ENCODE results near the gene MAB21L4.

The MAB21L4 gene

GRCh38 chr2:240896394-240896793 lies 438 bp upstream of the MAB21L4 start:
- Histone ChIP-seq H4K91ac (ENCODE audit: low read length) (no peak overlapping the region), H4K8ac (ENCODE audit: low read length) (no peak overlapping the region), H2AFZ (ENCODE audit: low read depth, low read length) (no peak overlapping the region), H2AK5ac (ENCODE audit: low read length, severe bottlenecking) (no peak overlapping the region), H3K4me3 (ENCODE audit: insufficient read depth in 1 of 2, low read depth in 1 of 2, low read length in 2 of 2) (no peak overlapping the region), H2BK120ac (ENCODE audit: low read depth, low read length) (no peak overlapping the region), H2BK12ac (ENCODE audit: low read length in 2 of 2) (no peak overlapping the region), H3K14ac (ENCODE audit: low read length in 2 of 2) (no peak overlapping the region), H3K4me1 (ENCODE audit: control insufficient read depth, insufficient read depth, low read depth, low read length) (peaks cover 17% of the 10 kb centered on the region), H3K27ac (ENCODE audit: low read length, poor library complexity, severe bottlenecking) (no peak overlapping the region), H3K4ac (ENCODE audit: low read depth in 1 of 2, low read length in 2 of 2) (no peak overlapping the region), H3K36me3 (ENCODE audit: control insufficient read depth in 1 of 2, insufficient read depth in 2 of 2, low read depth in 1 of 2, low read length in 2 of 2) (no peaks in the 10 kb centered on the region), H3K18ac (ENCODE audit: low read depth in 1 of 2, low read length in 2 of 2) (no peak overlapping the region), H3K9me3 (ENCODE audit: control insufficient read depth, low read length) (peaks cover 7% of the 10 kb centered on the region), H2BK5ac (ENCODE audit: low read depth, low read length, poor library complexity, severe bottlenecking) (no peak overlapping the region), H2BK15ac (ENCODE audit: low read depth, poor library complexity, severe bottlenecking) (no peak overlapping the region), H3K4me2 (ENCODE audit: low read length, poor library complexity, severe bottlenecking) (no peak overlapping the region), H3K23ac (ENCODE audit: low read length in 2 of 2) (no peak overlapping the region), H3K79me1 (replicated peaks; ENCODE audit: low read length, poor library complexity, severe bottlenecking) (no peaks in the 10 kb centered on the region), H3K27me3 (ENCODE audit: control insufficient read depth in 1 of 2, insufficient read depth in 1 of 2, low read length in 2 of 2) (peaks cover 0 to 10% of the 10 kb centered on the region in 2 experiments), H3K9ac (ENCODE audit: low read length) (no peak overlapping the region)
- 68% methylated on average over 6 of the region's 7 CpGs for WGBS
- no peak for DNase-seq

GRCh38 chr2:240894836-240895558 lies 959 bp downstream of the MAB21L4 start:
- Histone ChIP-seq H3K23ac (ENCODE audit: low read length in 2 of 2) (no peak overlapping the region), H3K27ac (ENCODE audit: low read length, poor library complexity, severe bottlenecking) (no peak overlapping the region), H3K27me3 (ENCODE audit: control insufficient read depth in 1 of 2, insufficient read depth in 1 of 2, low read length in 2 of 2) (peaks cover 0 to 13% of the 10 kb centered on the region in 2 experiments), H3K9ac (ENCODE audit: low read length) (no peak overlapping the region), H3K4me2 (ENCODE audit: low read length, poor library complexity, severe bottlenecking) (no peak overlapping the region), H3K14ac (ENCODE audit: low read length in 2 of 2) (no peak overlapping the region), H3K79me1 (replicated peaks; ENCODE audit: low read length, poor library complexity, severe bottlenecking) (no peaks in the 10 kb centered on the region), H4K8ac (ENCODE audit: low read length) (no peak overlapping the region), H3K36me3 (ENCODE audit: control insufficient read depth in 1 of 2, insufficient read depth in 2 of 2, low read depth in 1 of 2, low read length in 2 of 2) (no peaks in the 10 kb centered on the region), H2BK120ac (ENCODE audit: low read depth, low read length) (no peak overlapping the region), H4K91ac (ENCODE audit: low read length) (no peak overlapping the region), H3K4me1 (ENCODE audit: control insufficient read depth, insufficient read depth, low read depth, low read length) (peaks cover 17% of the 10 kb centered on the region), H2AK5ac (ENCODE audit: low read length, severe bottlenecking) (no peak overlapping the region), H2AFZ (ENCODE audit: low read depth, low read length) (no peak overlapping the region), H2BK12ac (ENCODE audit: low read length in 2 of 2) (no peak overlapping the region), H3K4me3 (ENCODE audit: insufficient read depth in 1 of 2, low read depth in 1 of 2, low read length in 2 of 2) (no peak overlapping the region), H2BK5ac (ENCODE audit: low read depth, low read length, poor library complexity, severe bottlenecking) (no peak overlapping the region), H3K18ac (ENCODE audit: low read depth in 1 of 2, low read length in 2 of 2) (no peak overlapping the region), H2BK15ac (ENCODE audit: low read depth, poor library complexity, severe bottlenecking) (no peak overlapping the region), H3K4ac (ENCODE audit: low read depth in 1 of 2, low read length in 2 of 2) (no peak overlapping the region), H3K9me3 (ENCODE audit: control insufficient read depth, low read length) (no peaks in the 10 kb centered on the region)
- 88% methylated on average over 28 of the region's 28 CpGs for WGBS
- DNase-seq: no peak

GRCh38 chr2:240894006-240894405 lies 1.9 kb downstream of the MAB21L4 start:
- Histone ChIP-seq H3K9me3 (ENCODE audit: control insufficient read depth, low read length) (no peaks in the 10 kb centered on the region), H3K18ac (ENCODE audit: low read depth in 1 of 2, low read length in 2 of 2) (no peak overlapping the region), H3K27ac (ENCODE audit: low read length, poor library complexity, severe bottlenecking) (no peak overlapping the region), H3K4me3 (ENCODE audit: insufficient read depth in 1 of 2, low read depth in 1 of 2, low read length in 2 of 2) (no peak overlapping the region), H3K4me2 (ENCODE audit: low read length, poor library complexity, severe bottlenecking) (no peak overlapping the region), H4K8ac (ENCODE audit: low read length) (no peak overlapping the region), H3K27me3 (ENCODE audit: control insufficient read depth in 1 of 2, insufficient read depth in 1 of 2, low read length in 2 of 2) (peaks cover 0 to 13% of the 10 kb centered on the region in 2 experiments), H2BK12ac (ENCODE audit: low read length in 2 of 2) (no peak overlapping the region), H2BK120ac (ENCODE audit: low read depth, low read length) (no peak overlapping the region), H3K4me1 (ENCODE audit: control insufficient read depth, insufficient read depth, low read depth, low read length) (peaks cover 17% of the 10 kb centered on the region), H2BK15ac (ENCODE audit: low read depth, poor library complexity, severe bottlenecking) (no peak overlapping the region), H3K9ac (ENCODE audit: low read length) (no peak overlapping the region), H2BK5ac (ENCODE audit: low read depth, low read length, poor library complexity, severe bottlenecking) (no peak overlapping the region), H4K91ac (ENCODE audit: low read length) (no peak overlapping the region), H3K36me3 (ENCODE audit: control insufficient read depth in 1 of 2, insufficient read depth in 2 of 2, low read depth in 1 of 2, low read length in 2 of 2) (no peaks in the 10 kb centered on the region), H3K4ac (ENCODE audit: low read depth in 1 of 2, low read length in 2 of 2) (no peak overlapping the region), H2AFZ (ENCODE audit: low read depth, low read length) (no peak overlapping the region), H2AK5ac (ENCODE audit: low read length, severe bottlenecking) (no peak overlapping the region), H3K14ac (ENCODE audit: low read length in 2 of 2) (no peak overlapping the region), H3K79me1 (replicated peaks; ENCODE audit: low read length, poor library complexity, severe bottlenecking) (no peaks in the 10 kb centered on the region), H3K23ac (ENCODE audit: low read length in 2 of 2) (no peak overlapping the region)
- WGBS: 91% methylated on average over 9 of the region's 9 CpGs
- DNase-seq: no peak

GRCh38 chr2:240893363-240893844 lies 2.6 kb downstream of the MAB21L4 start:
- Histone ChIP-seq H4K8ac (ENCODE audit: low read length) (no peak overlapping the region), H3K4me3 (ENCODE audit: insufficient read depth in 1 of 2, low read depth in 1 of 2, low read length in 2 of 2) (no peak overlapping the region), H3K27me3 (ENCODE audit: control insufficient read depth in 1 of 2, insufficient read depth in 1 of 2, low read length in 2 of 2) (peaks cover 0 to 13% of the 10 kb centered on the region in 2 experiments), H3K36me3 (ENCODE audit: control insufficient read depth in 1 of 2, insufficient read depth in 2 of 2, low read depth in 1 of 2, low read length in 2 of 2) (no peaks in the 10 kb centered on the region), H2AFZ (ENCODE audit: low read depth, low read length) (no peak overlapping the region), H2BK5ac (ENCODE audit: low read depth, low read length, poor library complexity, severe bottlenecking) (no peak overlapping the region), H2BK12ac (ENCODE audit: low read length in 2 of 2) (no peak overlapping the region), H3K9me3 (ENCODE audit: control insufficient read depth, low read length) (no peaks in the 10 kb centered on the region), H3K23ac (ENCODE audit: low read length in 2 of 2) (no peak overlapping the region), H3K4me1 (ENCODE audit: control insufficient read depth, insufficient read depth, low read depth, low read length) (peaks cover 17% of the 10 kb centered on the region), H2BK120ac (ENCODE audit: low read depth, low read length) (no peak overlapping the region), H3K18ac (ENCODE audit: low read depth in 1 of 2, low read length in 2 of 2) (no peak overlapping the region), H4K91ac (ENCODE audit: low read length) (no peak overlapping the region), H3K14ac (ENCODE audit: low read length in 2 of 2) (no peak overlapping the region), H3K9ac (ENCODE audit: low read length) (no peak overlapping the region), H2BK15ac (ENCODE audit: low read depth, poor library complexity, severe bottlenecking) (no peak overlapping the region), H3K4me2 (ENCODE audit: low read length, poor library complexity, severe bottlenecking) (no peak overlapping the region), H3K79me1 (replicated peaks; ENCODE audit: low read length, poor library complexity, severe bottlenecking) (no peaks in the 10 kb centered on the region), H3K4ac (ENCODE audit: low read depth in 1 of 2, low read length in 2 of 2) (no peak overlapping the region), H3K27ac (ENCODE audit: low read length, poor library complexity, severe bottlenecking) (no peak overlapping the region), H2AK5ac (ENCODE audit: low read length, severe bottlenecking) (no peak overlapping the region)
- 68% methylated on average over 17 of the region's 17 CpGs for WGBS
- DNase-seq: no peak
